Nucleus accumbens (tissue), 56 donors: Measurements from ENCODE around the gene MEI1.
A peak's percentile ranks its signal among the peaks of the same experiment; 100 is the strongest.
"Not testable (repeated sequence)": the region's sequence is repeated elsewhere in the genome, so short reads cannot be mapped to it uniquely, and the experiment has no call there.

Experiments
- DNase-seq, 56 donors: peaks; one replicate each; lab custom pipeline; 2025; lab: John Stamatoyannopoulos, UW

Gene MEI1

GRCh38 chr22:41676134-41676533 is 23.2 kb upstream of the MEI1 start:
- no peak for DNase-seq

- DNase-seq, result no peak
Measured at GRCh38 chr22:41681616-41682015, 17.7 kb upstream of the MEI1 start.

- DNase-seq, result peak; percentile 10 to 88 (median 72)
Measured at GRCh38 chr22:41682033-41682807, 17.1 kb upstream of the MEI1 start.

GRCh38 chr22:41683052-41683451 is 16.3 kb upstream of the MEI1 start:
- DNase-seq, result no peak

- DNase-seq, result no peak
Measured at GRCh38 chr22:41683616-41684015, 15.7 kb upstream of the MEI1 start.

- no peak for DNase-seq
Measured at GRCh38 chr22:41684194-41684593, 15.1 kb upstream of the MEI1 start.

GRCh38 chr22:41686890-41687289 is 12.4 kb upstream of the MEI1 start:
- DNase-seq, result not testable (repeated sequence)

- peak in 3 of 56 donors; percentile 28 to 41 (median 40) for DNase-seq
Measured at GRCh38 chr22:41687901-41688364, 11.4 kb upstream of the MEI1 start.

GRCh38 chr22:41688365-41689211 is 10.7 kb upstream of the MEI1 start, which contains the start of gene SNU13:
TSS of gene SNU13 (minus strand) at chr22:41688867. CDS start at chr22:41688796, 71 bp downstream.
- DNase-seq, result peak; percentile 14 to 95 (median 81)

GRCh38 chr22:41690476-41690875 is 8.8 kb upstream of the MEI1 start:
- no peak for DNase-seq

GRCh38 chr22:41695211-41695610 is 4.1 kb upstream of the MEI1 start:
- DNase-seq, result no peak

GRCh38 chr22:41696703-41697102 is 2.6 kb upstream of the MEI1 start:
- no peak for DNase-seq

GRCh38 chr22:41697126-41697775 is 2.1 kb upstream of the MEI1 start:
- peak; percentile 8 to 96 (median 78) for DNase-seq

- peak in 1 of 56 donors; percentile 23 for DNase-seq
Measured at GRCh38 chr22:41700108-41700364, 733 bp downstream of the MEI1 start.

- no peak for DNase-seq
Measured at GRCh38 chr22:41702763-41703162, 3.5 kb downstream of the MEI1 start.

GRCh38 chr22:41709341-41709740 is 10.0 kb downstream of the MEI1 start:
- no peak for DNase-seq

- DNase-seq, result no peak
Measured at GRCh38 chr22:41713004-41713403, 13.7 kb downstream of the MEI1 start.

GRCh38 chr22:41722496-41722895 is 23.2 kb downstream of the MEI1 start:
- no peak for DNase-seq

- DNase-seq, result no peak
Measured at GRCh38 chr22:41725510-41726110, 26.3 kb downstream of the MEI1 start.

GRCh38 chr22:41731609-41732008 is 32.3 kb downstream of the MEI1 start:
- DNase-seq, result no peak
